ENCODE data around the gene ZNF592.

DNA sequence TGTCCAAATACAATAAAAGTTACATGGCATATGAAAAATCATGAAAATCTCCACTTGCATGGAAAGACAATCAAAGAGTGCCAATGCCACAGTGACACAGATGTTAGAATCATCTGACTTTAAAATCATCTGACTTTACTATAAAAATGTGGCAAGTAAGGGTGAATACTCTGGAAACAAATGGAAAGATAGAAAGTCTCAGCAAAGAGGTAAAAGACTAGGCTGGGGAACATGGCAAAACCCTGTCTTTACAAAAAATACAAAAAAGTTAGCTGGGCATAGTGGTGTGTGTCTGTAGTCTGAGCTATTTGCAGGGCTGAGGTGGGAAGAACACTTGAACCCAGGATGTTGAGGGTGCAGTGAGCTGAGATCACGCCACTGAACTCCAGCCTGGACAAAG lies 97.9 kb downstream of the ZNF592 start:
- TF ChIP-seq POLR2A (IDR thresholded peaks at IDR 0.05), result no peak
- TF ChIP-seq CTCF (IDR thresholded peaks at IDR 0.05), result no peak

All from testis (tissue), 2 donors.